SU-DHL-6 (cell line): Measurements from ENCODE around the gene ZDHHC8.
A peak's percentile ranks its signal among the peaks of the same experiment; 100 is the strongest.

Experiments used
- H2AFZ ChIP-seq: fragments of 200-600 bp; sonication (generic); 2 replicates; pipeline ENCODE4 v1.6.1; 2014; ENCODE audit warnings: low read depth, mild to moderate bottlenecking, moderate library complexity, mixed read lengths, antibody characterized with exemption, low read length; ENCODE audit not compliant: severe bottlenecking
- H3F3A ChIP-seq: fragments of 200-600 bp; shearing (Covaris generic); 2 replicates; pipeline ENCODE4 v1.6.0; 2016; ENCODE audit warnings: antibody characterized with exemption, mild to moderate bottlenecking; ENCODE audit not compliant: insufficient read depth
- H3K27ac ChIP-seq: fragments of 200-600 bp; sonication (generic); 2 replicates; pipeline ENCODE4 v1.5.1; 2016; ENCODE audit warnings: low read depth, mild to moderate bottlenecking, low read length, moderate library complexity, mixed read lengths
- H3K27me3 ChIP-seq: fragments of 200-600 bp; sonication (generic), shearing (Covaris generic); 2 replicates; pipeline ENCODE4 v1.6.0; 2014; ENCODE audit warnings: mild to moderate bottlenecking, low read length
- H3K36me3 ChIP-seq: fragments of 200-600 bp; sonication (generic); 2 replicates; pipeline ENCODE4 v1.6.1; 2014; ENCODE audit warnings: mild to moderate bottlenecking, low read length, mixed read lengths
- H3K4me2 ChIP-seq: fragments of 300-600, 200-600 bp; shearing (Covaris generic), sonication (generic); 2 replicates; pipeline ENCODE4 v1.6.0; 2014; ENCODE audit warnings: low read length, low read depth, mild to moderate bottlenecking; ENCODE audit not compliant: poor library complexity, severe bottlenecking
- H3K4me3 ChIP-seq: fragments of 200-600 bp; sonication (generic); 2 replicates; pipeline ENCODE4 v1.5.1; 2014; ENCODE audit warnings: antibody characterized with exemption, low read length, mild to moderate bottlenecking, mixed read lengths; ENCODE audit not compliant: insufficient read depth, poor library complexity, severe bottlenecking
- H3K79me2 ChIP-seq: fragments of 200-600 bp; sonication (generic); 2 replicates; pipeline ENCODE4 v1.6.1; 2014; ENCODE audit warnings: mild to moderate bottlenecking, low read length, moderate library complexity; ENCODE audit not compliant: insufficient read depth
- H3K9ac ChIP-seq: fragments of 200-600 bp; sonication (generic); 2 replicates; pipeline ENCODE4 v1.7.0; 2014; ENCODE audit warnings: mild to moderate bottlenecking, low read length
- H3K9me2 ChIP-seq: fragments of 200-600 bp; sonication (generic); replicated peaks from 2 replicates; pipeline ENCODE4 v1.6.1; 2014; ENCODE audit warnings: low read length; ENCODE audit not compliant: insufficient read depth
- H3K9me3 ChIP-seq: fragments of 200-600 bp; sonication (generic); 2 replicates; pipeline ENCODE4 v1.6.1; 2014; ENCODE audit warnings: low read length, mixed read lengths; ENCODE audit not compliant: insufficient read depth
- H4K20me1 ChIP-seq: fragments of 200-600 bp; sonication (generic); 2 replicates; pipeline ENCODE4 v1.6.1; 2014; ENCODE audit warnings: low read depth, mild to moderate bottlenecking, antibody characterized with exemption, low read length, moderate library complexity, mixed read lengths
- EZH2phosphoT487 ChIP-seq: fragments of 200-600 bp; sonication (generic), shearing (Covaris generic); conservative IDR thresholded peaks from 2 replicates; pipeline ENCODE4 v1.6.1; 2018; ENCODE audit warnings: mild to moderate bottlenecking, antibody characterized with exemption, low read length, moderate library complexity, mixed read lengths
- TF ChIP-seq, protein P1 (sequence below): fragments of 200-600 bp; sonication (generic); IDR thresholded peaks from one replicate; pipeline ENCODE4 v1.5.1; 2017; ENCODE audit warnings: antibody characterized with exemption, mild to moderate bottlenecking, low read length, moderate library complexity; ENCODE audit not compliant: insufficient read depth, poor library complexity, severe bottlenecking

ZDHHC8 gene

DNA sequence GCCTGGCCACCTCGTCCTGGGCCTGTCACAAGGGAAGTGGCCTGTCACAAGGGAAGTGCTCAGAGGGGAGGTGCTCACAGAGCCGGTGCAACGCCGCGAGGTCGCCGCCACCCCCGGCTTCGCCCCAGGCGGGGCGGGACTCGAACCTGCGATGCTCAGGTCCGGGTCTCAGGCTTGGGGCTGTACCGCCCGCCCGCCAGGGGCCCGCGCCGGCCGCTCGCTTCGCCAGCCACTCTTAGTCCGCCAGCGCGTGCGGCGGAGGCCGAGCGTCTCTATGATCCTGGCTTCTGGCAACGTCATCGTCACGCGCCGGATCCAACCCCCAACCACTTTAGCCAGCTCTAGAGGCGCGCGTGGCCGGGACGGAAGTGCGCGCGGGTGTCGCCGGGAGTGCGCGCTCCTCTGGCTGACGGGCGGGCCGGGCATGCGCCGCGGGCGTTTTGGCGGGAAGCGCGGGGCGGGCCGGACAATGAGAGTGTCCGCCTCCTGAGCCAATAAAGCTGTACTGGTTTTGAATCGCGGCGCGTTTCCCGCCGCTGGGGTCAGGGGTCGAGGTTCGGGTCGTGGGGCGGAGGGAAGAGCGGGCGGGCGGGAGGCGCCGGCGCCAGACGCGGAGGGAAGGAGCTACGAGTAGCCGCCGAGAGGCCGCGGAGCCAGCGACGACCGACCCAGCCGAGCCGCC, 14.5 kb upstream of the ZDHHC8 start, which contains the start of gene TRMT2A:
Gene TRMT2A (minus strand): TSS at position 276 of the 682 bp plus-strand sequence. CDS start 320 bp downstream, outside the sequence.
- Histone ChIP-seq H3K4me2 (peak within 1 kb of the TSS; percentile 83), H4K20me1 (no peaks in the 10 kb centered on the region), H3K79me2 (peaks cover 54% of the 10 kb centered on the region), H3K36me3 (peaks cover 4% of the 10 kb centered on the region; the same call in 1 of the 2 replicates), H3K9me2 (no peaks in the 10 kb centered on the region), H3F3A (0 out of 2 replicates have a peak, but pooled peaks cover 2% of the 10 kb centered on the region), H3K9me3 (no peaks in the 10 kb centered on the region), H3K4me3 (peak within 1 kb of the TSS; percentile 95), H2AFZ (peak within 1 kb of the TSS; percentile 26), H3K9ac (peak within 1 kb of the TSS; percentile 99), H3K27ac (peak within 1 kb of the TSS; percentile 51), H3K27me3 (no peaks in the 10 kb centered on the region)
- TF ChIP-seq, protein P1, sequence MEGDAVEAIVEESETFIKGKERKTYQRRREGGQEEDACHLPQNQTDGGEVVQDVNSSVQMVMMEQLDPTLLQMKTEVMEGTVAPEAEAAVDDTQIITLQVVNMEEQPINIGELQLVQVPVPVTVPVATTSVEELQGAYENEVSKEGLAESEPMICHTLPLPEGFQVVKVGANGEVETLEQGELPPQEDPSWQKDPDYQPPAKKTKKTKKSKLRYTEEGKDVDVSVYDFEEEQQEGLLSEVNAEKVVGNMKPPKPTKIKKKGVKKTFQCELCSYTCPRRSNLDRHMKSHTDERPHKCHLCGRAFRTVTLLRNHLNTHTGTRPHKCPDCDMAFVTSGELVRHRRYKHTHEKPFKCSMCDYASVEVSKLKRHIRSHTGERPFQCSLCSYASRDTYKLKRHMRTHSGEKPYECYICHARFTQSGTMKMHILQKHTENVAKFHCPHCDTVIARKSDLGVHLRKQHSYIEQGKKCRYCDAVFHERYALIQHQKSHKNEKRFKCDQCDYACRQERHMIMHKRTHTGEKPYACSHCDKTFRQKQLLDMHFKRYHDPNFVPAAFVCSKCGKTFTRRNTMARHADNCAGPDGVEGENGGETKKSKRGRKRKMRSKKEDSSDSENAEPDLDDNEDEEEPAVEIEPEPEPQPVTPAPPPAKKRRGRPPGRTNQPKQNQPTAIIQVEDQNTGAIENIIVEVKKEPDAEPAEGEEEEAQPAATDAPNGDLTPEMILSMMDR = no peak
- TF ChIP-seq EZH2phosphoT487 = no peak

DNA sequence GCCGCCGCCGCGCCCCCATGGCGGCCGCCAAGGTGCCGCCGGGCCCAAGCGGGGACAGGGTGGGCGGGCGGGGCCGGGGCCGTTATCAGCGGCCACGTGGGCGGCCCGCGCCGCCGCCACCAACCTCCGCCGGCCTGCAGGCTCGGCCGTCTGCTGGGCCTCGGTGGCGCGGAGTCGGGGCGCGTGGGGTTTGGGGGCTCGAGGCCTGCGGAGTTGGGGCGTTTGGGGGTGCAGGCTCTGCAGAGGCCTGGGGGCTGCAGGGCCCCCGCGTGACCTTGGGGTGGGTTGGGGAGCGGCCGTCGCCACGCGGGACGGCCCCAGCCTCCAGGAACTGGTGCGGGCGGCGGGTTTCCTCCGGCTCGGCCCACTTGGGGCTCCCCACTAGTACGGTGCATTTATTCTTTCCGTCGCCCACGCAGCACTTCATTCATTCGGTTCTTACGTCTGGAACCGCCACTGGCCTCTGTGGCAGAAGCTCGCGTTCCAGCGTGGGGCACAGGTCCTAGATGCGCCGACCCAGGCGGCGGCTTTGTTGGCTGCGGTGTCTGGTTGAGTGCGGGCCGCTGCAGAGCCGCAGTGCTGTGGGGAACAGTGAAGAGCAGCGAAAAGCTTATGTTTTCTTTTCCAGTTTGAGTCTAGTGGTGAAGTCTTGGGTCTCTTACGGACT, 13.8 kb upstream of the ZDHHC8 start:
- TF ChIP-seq, protein P1 = no peak
- no peak for TF ChIP-seq EZH2phosphoT487
- peak overlapping the region; percentile 95 for H3K4me3 ChIP-seq
- peak overlapping the region; percentile 50 for H3K27ac ChIP-seq
- peak overlapping the region; percentile 83 for H3K4me2 ChIP-seq
- H3K79me2 ChIP-seq = peaks cover 57% of the 10 kb centered on the region
- peak overlapping the region; percentile 99 for H3K9ac ChIP-seq
- H2AFZ ChIP-seq = no peak overlapping the region
- no peaks in the 10 kb centered on the region for H3K27me3 ChIP-seq
- H4K20me1 ChIP-seq = no peaks in the 10 kb centered on the region
- H3K36me3 ChIP-seq = peaks cover 4% of the 10 kb centered on the region; the same call in 1 of the 2 replicates
- no peaks in the 10 kb centered on the region for H3F3A ChIP-seq
- no peaks in the 10 kb centered on the region for H3K9me2 ChIP-seq
- H3K9me3 ChIP-seq = no peaks in the 10 kb centered on the region

DNA sequence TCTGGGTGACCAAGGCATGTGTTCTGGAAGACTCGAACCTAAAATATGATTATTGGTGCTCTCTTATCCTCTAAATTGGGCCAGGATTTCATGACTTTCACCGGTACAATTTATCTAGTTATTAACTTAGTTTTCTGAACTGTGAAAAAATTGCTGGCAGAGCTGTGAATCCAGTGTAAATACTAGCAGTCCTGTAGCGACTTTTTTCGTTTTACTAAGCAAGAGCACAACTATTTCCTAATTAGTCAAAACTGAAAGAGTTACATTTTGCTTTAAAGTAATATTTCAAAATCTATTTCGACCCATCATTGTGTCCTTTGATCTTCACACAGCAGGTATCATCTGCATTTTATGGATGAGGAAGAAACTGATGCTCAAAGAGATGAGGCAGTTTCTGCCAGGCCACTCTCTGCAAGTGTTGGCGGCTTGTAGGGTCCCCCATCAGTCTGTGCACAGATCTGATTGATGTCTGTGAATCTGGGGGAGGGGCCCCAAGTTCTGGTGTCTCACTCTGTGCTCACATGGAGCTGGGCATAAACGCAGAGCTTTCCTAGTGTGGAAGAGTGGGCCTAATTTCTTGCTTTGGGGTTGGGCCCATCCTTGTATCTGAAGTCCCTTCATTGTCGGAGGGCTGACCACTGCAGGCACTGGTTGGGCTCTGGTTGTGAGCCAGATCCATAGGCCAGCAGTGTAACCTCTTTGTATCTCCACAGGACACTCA, 13.1 kb upstream of the ZDHHC8 start:
- Histone ChIP-seq H3F3A (no peaks in the 10 kb centered on the region), H3K9ac (peak overlapping the region; percentile 99), H3K9me2 (no peaks in the 10 kb centered on the region), H3K9me3 (no peaks in the 10 kb centered on the region), H4K20me1 (no peaks in the 10 kb centered on the region), H2AFZ (no peak overlapping the region), H3K4me2 (peak overlapping the region; percentile 83), H3K79me2 (peaks cover 57% of the 10 kb centered on the region), H3K27me3 (no peaks in the 10 kb centered on the region), H3K36me3 (peaks cover 4% of the 10 kb centered on the region; the same call in 1 of the 2 replicates), H3K4me3 (peak overlapping the region; percentile 95), H3K27ac (peak overlapping the region; percentile 50; the same call in 1 of the 2 replicates)
- no peak for TF ChIP-seq EZH2phosphoT487
- TF ChIP-seq, protein P1 = no peak
